Measurements from ENCODE around the gene AOC1.
A peak's percentile ranks its signal among the peaks of the same experiment; 100 is the strongest.
"Not testable (repeated sequence)": the region's sequence is repeated elsewhere in the genome, so short reads cannot be mapped to it uniquely, and the experiment has no call there.

The AOC1 gene

GRCh38 chr7:150898475-150899011 lies 46.2 kb downstream of the AOC1 start:
- peak; percentile 74 for DNase-seq

GRCh38 chr7:150900675-150901074 lies 48.4 kb downstream of the AOC1 start:
- no peak for DNase-seq

GRCh38 chr7:150901160-150902035 lies 49.1 kb downstream of the AOC1 start:
- peak; percentile 63 for DNase-seq

- no peak for DNase-seq
These were observed 50.0 kb downstream of the AOC1 start for GRCh38 chr7:150902078-150903033.

GRCh38 chr7:150903606-150904005 lies 51.3 kb downstream of the AOC1 start:
- DNase-seq = peak; percentile 65

GRCh38 chr7:150904011-150904909 lies 51.9 kb downstream of the AOC1 start:
- no peak for DNase-seq

GRCh38 chr7:150908173-150908572 lies 55.9 kb downstream of the AOC1 start:
- DNase-seq = no peak

GRCh38 chr7:150909200-150909995 lies 57.1 kb downstream of the AOC1 start:
- DNase-seq = no peak

GRCh38 chr7:150910305-150910995 lies 58.1 kb downstream of the AOC1 start:
- not testable (repeated sequence) for DNase-seq

GRCh38 chr7:150910996-150911422 lies 58.7 kb downstream of the AOC1 start:
- DNase-seq = no peak

Measured in NCI-H1105 (cell line).